ENCODE results near the gene IL17RB. TPM values are rescaled to one million over a fixed set of nuclear protein-coding genes. Genes with fewer than 3 reads are reported as not detected.

The IL17RB gene
- total and polyA plus RNA-seq, 2 of the 4 experiments (the other 2 are of a cell fraction), result under 0.01 TPM; not detected in 1

DNA sequence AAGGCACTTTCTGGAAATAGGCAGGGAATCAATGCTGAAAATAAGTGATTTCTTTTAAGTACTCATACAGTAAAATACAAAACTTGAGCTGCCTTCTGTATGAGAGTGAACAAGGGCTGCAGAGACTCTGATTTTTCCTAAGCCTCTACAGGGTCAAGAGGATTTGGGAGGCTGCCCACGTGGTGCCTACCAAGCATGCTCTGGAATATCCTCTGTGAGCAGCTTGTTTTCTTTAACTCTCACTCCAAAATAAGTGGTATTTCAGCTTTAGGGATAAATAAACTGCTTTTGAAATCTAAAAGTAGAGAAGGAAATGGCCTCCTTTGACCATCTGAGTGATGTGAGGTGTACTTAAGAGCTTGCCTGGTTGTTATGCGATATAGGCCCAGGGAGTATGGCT, 53.4 kb downstream of the IL17RB start:
- no peak overlapping the region for H3K56ac ChIP-seq (ENCODE audit: extremely low read depth, insufficient read depth, low read length)
- H3K27ac ChIP-seq (ENCODE audit: insufficient read depth, low read length), result no peak overlapping the region
- in situ Hi-C loops (cut with MboI; ENCODE audit: low sequenced_read_pairs) (loop anchor here (25.0 kb wide), 1 partner anchor 612 kb away; no protein-coding TSS in a partner anchor), intact Hi-C loops (cut with micrococcal nuclease) (no loop called here), dilution Hi-C loops (cut with HindIII; ENCODE audit: low sequenced_read_pairs, unreplicated experiment) (no loop called here)
- TF ChIP-seq POLR2A (IDR thresholded peaks at IDR 0.05; ENCODE audit: low read depth, low read length), result no peak
- TF ChIP-seq, protein P1, sequence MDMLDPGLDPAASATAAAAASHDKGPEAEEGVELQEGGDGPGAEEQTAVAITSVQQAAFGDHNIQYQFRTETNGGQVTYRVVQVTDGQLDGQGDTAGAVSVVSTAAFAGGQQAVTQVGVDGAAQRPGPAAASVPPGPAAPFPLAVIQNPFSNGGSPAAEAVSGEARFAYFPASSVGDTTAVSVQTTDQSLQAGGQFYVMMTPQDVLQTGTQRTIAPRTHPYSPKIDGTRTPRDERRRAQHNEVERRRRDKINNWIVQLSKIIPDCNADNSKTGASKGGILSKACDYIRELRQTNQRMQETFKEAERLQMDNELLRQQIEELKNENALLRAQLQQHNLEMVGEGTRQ (IDR thresholded peaks at IDR 0.05; ENCODE audit: low read depth, low read length), result no peak
- TF ChIP-seq RFX5 (IDR thresholded peaks at IDR 0.05; ENCODE audit: low read depth, low read length), result no peak
- TF ChIP-seq, protein P2, sequence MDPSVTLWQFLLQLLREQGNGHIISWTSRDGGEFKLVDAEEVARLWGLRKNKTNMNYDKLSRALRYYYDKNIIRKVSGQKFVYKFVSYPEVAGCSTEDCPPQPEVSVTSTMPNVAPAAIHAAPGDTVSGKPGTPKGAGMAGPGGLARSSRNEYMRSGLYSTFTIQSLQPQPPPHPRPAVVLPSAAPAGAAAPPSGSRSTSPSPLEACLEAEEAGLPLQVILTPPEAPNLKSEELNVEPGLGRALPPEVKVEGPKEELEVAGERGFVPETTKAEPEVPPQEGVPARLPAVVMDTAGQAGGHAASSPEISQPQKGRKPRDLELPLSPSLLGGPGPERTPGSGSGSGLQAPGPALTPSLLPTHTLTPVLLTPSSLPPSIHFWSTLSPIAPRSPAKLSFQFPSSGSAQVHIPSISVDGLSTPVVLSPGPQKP (IDR thresholded peaks at IDR 0.05; ENCODE audit: borderline replicate concordance, low read depth, low read length), result no peak
- TF ChIP-seq MAZ (IDR thresholded peaks at IDR 0.05; ENCODE audit: borderline replicate concordance, low read depth, low read length), result no peak
- TF ChIP-seq FOS (IDR thresholded peaks at IDR 0.05; ENCODE audit: low read depth, low read length), result no peak
- TF ChIP-seq MXI1 (IDR thresholded peaks at IDR 0.05; ENCODE audit: borderline replicate concordance, low read depth, low read length), result no peak
- TF ChIP-seq SMC3 (IDR thresholded peaks at IDR 0.05; ENCODE audit: low read depth, low read length), result no peak
- TF ChIP-seq CEBPB (IDR thresholded peaks at IDR 0.05; ENCODE audit: low read depth, low read length), result no peak
- TF ChIP-seq RCOR1 (IDR thresholded peaks at IDR 0.05; ENCODE audit: insufficient replicate concordance, low read length), result no peak
- no peak for TF ChIP-seq NFE2L2 (IDR thresholded peaks at IDR 0.05; ENCODE audit: low read depth, low read length)
- TF ChIP-seq CHD1 (IDR thresholded peaks at IDR 0.05; ENCODE audit: low read depth, low read length), result no peak
- no peak for TF ChIP-seq RAD21 (IDR thresholded peaks at IDR 0.05; ENCODE audit: low read length)
- no peak for TF ChIP-seq MAFK (IDR thresholded peaks at IDR 0.05; ENCODE audit: low read depth, low read length)
- TF ChIP-seq, protein P3, sequence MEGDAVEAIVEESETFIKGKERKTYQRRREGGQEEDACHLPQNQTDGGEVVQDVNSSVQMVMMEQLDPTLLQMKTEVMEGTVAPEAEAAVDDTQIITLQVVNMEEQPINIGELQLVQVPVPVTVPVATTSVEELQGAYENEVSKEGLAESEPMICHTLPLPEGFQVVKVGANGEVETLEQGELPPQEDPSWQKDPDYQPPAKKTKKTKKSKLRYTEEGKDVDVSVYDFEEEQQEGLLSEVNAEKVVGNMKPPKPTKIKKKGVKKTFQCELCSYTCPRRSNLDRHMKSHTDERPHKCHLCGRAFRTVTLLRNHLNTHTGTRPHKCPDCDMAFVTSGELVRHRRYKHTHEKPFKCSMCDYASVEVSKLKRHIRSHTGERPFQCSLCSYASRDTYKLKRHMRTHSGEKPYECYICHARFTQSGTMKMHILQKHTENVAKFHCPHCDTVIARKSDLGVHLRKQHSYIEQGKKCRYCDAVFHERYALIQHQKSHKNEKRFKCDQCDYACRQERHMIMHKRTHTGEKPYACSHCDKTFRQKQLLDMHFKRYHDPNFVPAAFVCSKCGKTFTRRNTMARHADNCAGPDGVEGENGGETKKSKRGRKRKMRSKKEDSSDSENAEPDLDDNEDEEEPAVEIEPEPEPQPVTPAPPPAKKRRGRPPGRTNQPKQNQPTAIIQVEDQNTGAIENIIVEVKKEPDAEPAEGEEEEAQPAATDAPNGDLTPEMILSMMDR (conservative IDR thresholded peaks at IDR 0.05; ENCODE audit: low read depth, low read length), result no peak
- TF ChIP-seq BHLHE40 (IDR thresholded peaks at IDR 0.05; ENCODE audit: low read depth, low read length), result no peak
- no peak overlapping the region for H2AFZ ChIP-seq (replicated peaks; ENCODE audit: low read length, poor library complexity)
- H3K4me2 ChIP-seq (ENCODE audit: low read depth, low read length), result no peak overlapping the region
- no peaks in the 10 kb centered on the region for H3K36me3 ChIP-seq (ENCODE audit: control insufficient read depth, insufficient read depth, low read length)
- ChIA-PET CTCF (no interaction called here), POLR2A (ENCODE audit: unreplicated experiment) (interaction anchor here (0.9 kb wide), 1 partner anchor 8 kb away, joined by 6 read pairs; the partner anchor contains the start of gene SELENOK)
- H2BK15ac ChIP-seq (ENCODE audit: low read depth, low read length), result no peak overlapping the region
- H3K79me1 ChIP-seq (ENCODE audit: low read depth in 1 of 2, low read length in 2 of 2), result no peaks in the 10 kb centered on the region
- no CpG with 5 or more reads among the region's 2 CpGs for WGBS, 2 experiments (ENCODE audit: extremely low coverage in 2 of 2, insufficient read length in 1 of 2)
- H3K14ac ChIP-seq (replicated peaks; ENCODE audit: low read depth, low read length), result no peak overlapping the region
- DNase-seq (no peak), ATAC-seq (ENCODE audit: low read depth) (no peak)
- H2BK20ac ChIP-seq (ENCODE audit: low read depth, low read length), result no peak overlapping the region
- H3K23ac ChIP-seq (ENCODE audit: low read depth, low read length), result no peak overlapping the region
- H3K18ac ChIP-seq (ENCODE audit: low read depth, low read length), result no peak overlapping the region
- H2AK9ac ChIP-seq (replicated peaks; ENCODE audit: low read depth, low read length, poor library complexity), result no peak overlapping the region
- H2BK120ac ChIP-seq (ENCODE audit: low read depth, low read length), result no peak overlapping the region
- H4K91ac ChIP-seq (ENCODE audit: insufficient read depth, low read depth, low read length), result no peak overlapping the region
- H3K4me3 ChIP-seq (ENCODE audit: insufficient read depth, low read depth, low read length), result no peak overlapping the region
- H3K9me3 ChIP-seq (ENCODE audit: control insufficient read depth, insufficient read depth, low read length), result no peaks in the 10 kb centered on the region
- H4K8ac ChIP-seq (ENCODE audit: low read depth in 2 of 2, low read length in 2 of 2), result no peak overlapping the region
- BruUV-seq (replicated peaks), result no TSS peak
- H3K4me1 ChIP-seq (ENCODE audit: control insufficient read depth, insufficient read depth, low read length), result no peaks in the 10 kb centered on the region
- H2BK5ac ChIP-seq (ENCODE audit: low read depth, low read length, poor library complexity, severe bottlenecking), result no peak overlapping the region
- no peak overlapping the region for H2AK5ac ChIP-seq (ENCODE audit: low read depth, low read length)
- no peak overlapping the region for H4K5ac ChIP-seq (ENCODE audit: low read depth, low read length)
- no peak overlapping the region for H3K4ac ChIP-seq (ENCODE audit: low read depth, low read length)
- H3K9ac ChIP-seq (ENCODE audit: low read depth, low read length), result no peak overlapping the region
- H3K9me1 ChIP-seq (ENCODE audit: insufficient read depth, low read length), result no peaks in the 10 kb centered on the region
- no peaks in the 10 kb centered on the region for H4K20me1 ChIP-seq (ENCODE audit: insufficient read depth, low read length)
- peaks cover 4% of the 10 kb centered on the region for H3K27me3 ChIP-seq (ENCODE audit: control insufficient read depth, insufficient read depth, low read length)

Measured in IMR-90 (cell line).